SK-N-SH (cell line): ENCODE results near the gene PXYLP1. TPM values are rescaled to one million over a fixed set of nuclear protein-coding genes. Genes with fewer than 3 reads are reported as not detected.

ENCODE experiments used
- CTCF ChIA-PET: fragments of 300-600, 350-600 bp; formaldehyde crosslinking; extraction: SDS; loops from one replicate; lab custom pipeline; 2021; lab: Yijun Ruan, JAX
- POLR2A ChIA-PET: fragments of 350-600 bp; sonication (Branson Sonifier 250); formaldehyde crosslinking; extraction: SDS; loops from one replicate; lab custom pipeline; 2020; ENCODE audit warnings: antibody characterized with exemption, inconsistent platforms; lab: Yijun Ruan, JAX
- DNase-seq: peaks from one replicate; pipeline ENCODE4 v3.0.0; 2012
- H2AFZ ChIP-seq: fragments of 200-600 bp; sonication (generic); 2 replicates; pipeline ENCODE4 v1.8.1; 2016; ENCODE audit warnings: antibody characterized with exemption, mild to moderate bottlenecking, low read depth
- H3F3A ChIP-seq: fragments of 200-600 bp; sonication (generic); replicated peaks from 2 replicates; pipeline ENCODE3; 2016; ENCODE audit warnings: antibody characterized with exemption, mild to moderate bottlenecking; ENCODE audit not compliant: insufficient read depth
- H3K27ac ChIP-seq, 2 experiments: fragments of 200-500 bp in 1 of 2; fragments of 200-600 bp in 1 of 2; sonication (Bioruptor generic) in 1 of 2; sonication (generic), shearing (Covaris generic) in 1 of 2; 2 replicates each; pipeline versions ENCODE4 v1.5.1 to v1.6.1; 2014 to 2016; ENCODE audit warnings: low read depth in 2 of 2, inconsistent platforms in 1 of 2, low read length in 1 of 2, mild to moderate bottlenecking in 1 of 2, mixed read lengths in 1 of 2
- H3K27me3 ChIP-seq: fragments of 200-600 bp; sonication (generic), shearing (Covaris generic); 2 replicates; pipeline ENCODE4 v1.6.1; 2016; ENCODE audit warnings: mixed run types; ENCODE audit not compliant: insufficient read depth
- H3K36me3 ChIP-seq, 2 experiments: fragments of 200-500 bp in 1 of 2; fragments of 200-600 bp in 1 of 2; sonication (Bioruptor generic) in 1 of 2; sonication (generic) in 1 of 2; replicated peaks in 1 of 2; 2 replicates each; pipeline versions ENCODE3 to v1.5.1; 2014 to 2016; ENCODE audit warnings: low read length in 1 of 2, mild to moderate bottlenecking in 1 of 2; ENCODE audit not compliant: insufficient read depth in 2 of 2, control insufficient read depth in 1 of 2
- H3K4me1 ChIP-seq, 2 experiments: fragments of 200-500 bp in 1 of 2; fragments of 200-600 bp in 1 of 2; sonication (Bioruptor generic) in 1 of 2; sonication (generic), shearing (Covaris generic) in 1 of 2; 2 replicates each; pipeline versions ENCODE4 v1.5.1 to v1.6.1; 2014 to 2016; ENCODE audit warnings: low read depth in 1 of 2, low read length in 1 of 2, mixed run types in 1 of 2; ENCODE audit not compliant: insufficient read depth in 2 of 2, control insufficient read depth in 1 of 2
- H3K4me2 ChIP-seq: fragments of 200-600 bp; sonication (generic), shearing (Covaris generic); 2 replicates; pipeline ENCODE4 v1.6.1; 2017; ENCODE audit warnings: mixed run types
- H3K4me3 ChIP-seq, 2 experiments: fragments of 200-500 bp in 1 of 2; fragments of 200-600 bp in 1 of 2; sonication (Bioruptor generic) in 1 of 2; sonication (generic), shearing (Covaris generic) in 1 of 2; 2 replicates each; pipeline versions ENCODE4 v1.5.1 to v1.8.1; 2014 to 2016; ENCODE audit warnings: low read depth in 2 of 2, inconsistent platforms in 1 of 2, low read length in 1 of 2, mild to moderate bottlenecking in 1 of 2, mixed read lengths in 1 of 2, moderate library complexity in 1 of 2
- H3K79me2 ChIP-seq: fragments of 200-600 bp; sonication (generic); 2 replicates; pipeline ENCODE4 v1.8.1; 2017; ENCODE audit warnings: mild to moderate bottlenecking; ENCODE audit not compliant: insufficient read depth
- H3K9ac ChIP-seq: fragments of 200-600 bp; sonication (generic); 2 replicates; pipeline ENCODE4 v1.6.1; 2017; ENCODE audit warnings: mixed run types
- H3K9me2 ChIP-seq: fragments of 200-600 bp; sonication (generic); 2 replicates; pipeline ENCODE4 v1.6.1; 2017; ENCODE audit warnings: mixed run types
- H3K9me3 ChIP-seq: fragments of 200-600 bp; sonication (generic); 2 replicates; pipeline ENCODE4 v1.6.1; 2017; ENCODE audit warnings: mixed run types, mild to moderate bottlenecking, moderate library complexity
- H4K20me1 ChIP-seq: fragments of 200-600 bp; sonication (generic); 2 replicates; pipeline ENCODE4 v1.6.1; 2017; ENCODE audit warnings: mild to moderate bottlenecking, mixed run types; ENCODE audit not compliant: insufficient read depth
- ELF1 ChIP-seq: IDR thresholded peaks from 2 replicates; pipeline ENCODE4 v1.4.0; 2012
- JUND ChIP-seq: IDR thresholded peaks from 2 replicates; pipeline ENCODE4 v1.4.0; 2012
- MAX ChIP-seq: IDR thresholded peaks from 2 replicates; pipeline ENCODE4 v1.4.0; 2012; ENCODE audit warnings: low read depth
- RCOR1 ChIP-seq: fragments of 150-350 bp; IDR thresholded peaks from 2 replicates; pipeline ENCODE4 v1.6.1; 2017; ENCODE audit warnings: antibody characterized with exemption, low read length
- RFX5 ChIP-seq: IDR thresholded peaks from 2 replicates; pipeline ENCODE4 v1.6.1; 2012; ENCODE audit warnings: mild to moderate bottlenecking, improper control_type of control experiment, low read length
- TCF12 ChIP-seq: IDR thresholded peaks from 2 replicates; pipeline ENCODE4 v1.4.0; 2012
- YY1 ChIP-seq: IDR thresholded peaks from 2 replicates; pipeline ENCODE4 v1.4.0; 2012; ENCODE audit warnings: low read depth, mild to moderate bottlenecking
- ZBTB33 ChIP-seq: IDR thresholded peaks from 2 replicates; pipeline ENCODE4 v1.4.0; 2012; ENCODE audit warnings: low read depth, borderline replicate concordance
- WGBS: methylation state at CpG from one replicate; pipeline ENCODE4 v1.1.6; 2017; ENCODE audit warnings: low lambda C conversion rate; 5-methylcytosine and 5-hydroxymethylcytosine counted together
- polyA plus RNA-seq, 3 experiments: library from polyadenylated mRNA; depleted of rRNA; stranded (reverse); fragments of >200 nt; gene quantifications; 2 replicates each; pipeline ENCODE4 v1.2.3, GENCODE V29; 2012

Gene PXYLP1
- polyA plus RNA-seq, 1 of the 3 experiments (the other 2 are of a cell fraction): 8.6 TPM

- Histone ChIP-seq H3K79me2 (no peaks in the 10 kb centered on the region), H3K27me3 (no peaks in the 10 kb centered on the region), H3K27ac (no peak overlapping the region), H3F3A (peaks cover 5% of the 10 kb centered on the region), H3K4me2 (no peak overlapping the region), H3K9ac (no peak overlapping the region), H3K9me3 (no peaks in the 10 kb centered on the region), H2AFZ (no peak overlapping the region), H4K20me1 (no peaks in the 10 kb centered on the region), H3K4me1 (peaks cover 19 to 38% of the 10 kb centered on the region in 2 experiments; a peak in 3 of 4 replicates), H3K4me3 (no peak overlapping the region), H3K36me3 (peaks cover 0 to 6% of the 10 kb centered on the region in 2 experiments), H3K9me2 (no peaks in the 10 kb centered on the region)
- no peak for TF ChIP-seq YY1
- TF ChIP-seq RFX5: no peak
- no peak for TF ChIP-seq JUND
- TF ChIP-seq MAX: no peak
- TF ChIP-seq TCF12: no peak
- TF ChIP-seq ELF1: no peak
- DNase-seq: no peak
- WGBS: 85% methylated on average over 9 of the region's 14 CpGs
- CTCF ChIA-PET: interaction anchor here (0.7 to 1.3 kb wide), 3 partner anchors 8 to 66 kb away, joined by 3 to 6 read pairs (median 4); no protein-coding TSS in a partner anchor
- POLR2A ChIA-PET: no interaction called here
These were observed 6.3 kb downstream of the PXYLP1 start for GRCh38 chr3:141237701-141238521.

GRCh38 chr3:141239511-141240281, 8.1 kb downstream of the PXYLP1 start:
- Histone ChIP-seq H3K79me2 (no peaks in the 10 kb centered on the region), H3K27me3 (no peaks in the 10 kb centered on the region), H3K27ac (peak overlapping the region in 1 of 2 experiments; percentile 15; a peak in 1 of 4 replicates), H3K4me1 (peaks cover 21 to 27% of the 10 kb centered on the region in 2 experiments; a peak in 3 of 4 replicates), H3K36me3 (peaks cover 0 to 6% of the 10 kb centered on the region in 2 experiments), H4K20me1 (no peaks in the 10 kb centered on the region), H3F3A (peaks cover 5% of the 10 kb centered on the region), H3K9ac (no peak overlapping the region), H3K4me2 (0 out of 2 replicates have a peak overlapping the region, but pooled peaks have one; percentile 25), H3K9me2 (no peaks in the 10 kb centered on the region), H3K9me3 (no peaks in the 10 kb centered on the region), H3K4me3 (no peak overlapping the region), H2AFZ (no peak overlapping the region)
- CTCF ChIA-PET: interaction anchor here (0.9 to 3.8 kb wide), 2 partner anchors 8 to 239 kb away, joined by 3 to 22 read pairs; partner anchors contain the start of gene PXYLP1
- WGBS: 67% methylated on average over 5 of the region's 5 CpGs
- no peak for DNase-seq
- POLR2A ChIA-PET: interaction anchor here (0.6 kb wide), 1 partner anchor 10 kb away, joined by 3 read pairs; no protein-coding TSS in a partner anchor
- TF ChIP-seq RCOR1 (no peak), ZBTB33 (no peak), TCF12 (no peak)
